Measurements from ENCODE around the gene PHAX. TPM values are rescaled to one million over a fixed set of nuclear protein-coding genes. Genes with fewer than 3 reads are reported as not detected.
"Not testable (repeated sequence)": the region's sequence is repeated elsewhere in the genome, so short reads cannot be mapped to it uniquely, and the experiment has no call there.

Gene PHAX
- total and polyA plus RNA-seq, 2 experiments from 2014 or later = 57.0 to 65.0 TPM

GRCh38 chr5:126615286-126615685 lies 14.5 kb downstream of the PHAX start:
- no peak overlapping the region for H3K4me3 ChIP-seq
- no peaks in the 10 kb centered on the region for H3K36me3 ChIP-seq (replicated peaks; ENCODE audit: insufficient read depth, low read depth)
- H3K9me3 ChIP-seq (ENCODE audit: low read depth) = no peaks in the 10 kb centered on the region
- no peaks in the 10 kb centered on the region for H3K4me1 ChIP-seq (ENCODE audit: insufficient read depth)
- H3K27me3 ChIP-seq = no peaks in the 10 kb centered on the region
- WGBS (ENCODE audit: low lambda C conversion rate, missing lambda C conversion rate) = 90% methylated on average over 4 of the region's 4 CpGs
- H3K9me2 ChIP-seq (replicated peaks; ENCODE audit: insufficient read depth) = no peaks in the 10 kb centered on the region
- no peak overlapping the region for H2AFZ ChIP-seq
- no peak for DNase-seq (ENCODE audit: low spot score)
- peaks cover 58% of the 10 kb centered on the region for H3K79me2 ChIP-seq
- TF ChIP-seq EZH2 (IDR thresholded peaks at IDR 0.05; ENCODE audit: borderline replicate concordance) (no peak), EZH2phosphoT487 (IDR thresholded peaks at IDR 0.05; ENCODE audit: low read depth, severe bottlenecking, unreplicated experiment) (no peak), CTCF (IDR thresholded peaks at IDR 0.05; ENCODE audit: poor library complexity) (no peak)
- H3K4me2 ChIP-seq = no peak overlapping the region
- no peak overlapping the region for H3K27ac ChIP-seq
- peaks cover 14% of the 10 kb centered on the region for H4K20me1 ChIP-seq (ENCODE audit: insufficient read depth, poor library complexity, severe bottlenecking)

GRCh38 chr5:126617603-126618002 lies 16.9 kb downstream of the PHAX start:
- WGBS (ENCODE audit: low lambda C conversion rate, missing lambda C conversion rate) = 98% methylated on average over 8 of the region's 8 CpGs
- H2AFZ ChIP-seq; H3K9me2 ChIP-seq (replicated peaks; ENCODE audit: insufficient read depth); H3K27ac ChIP-seq; H3K27me3 ChIP-seq; H3K9me3 ChIP-seq (ENCODE audit: low read depth); H3K4me3 ChIP-seq; H4K20me1 ChIP-seq (ENCODE audit: insufficient read depth, poor library complexity, severe bottlenecking); DNase-seq (ENCODE audit: low spot score); H3K4me2 ChIP-seq; H3K36me3 ChIP-seq (replicated peaks; ENCODE audit: insufficient read depth, low read depth); H3K4me1 ChIP-seq (ENCODE audit: insufficient read depth): not testable (repeated sequence)
- peaks cover 39% of the 10 kb centered on the region for H3K79me2 ChIP-seq

- DNase-seq (ENCODE audit: low spot score) = no peak
- H3K9me3 ChIP-seq (ENCODE audit: low read depth) = no peaks in the 10 kb centered on the region
- no peaks in the 10 kb centered on the region for H3K27me3 ChIP-seq
- H3K4me1 ChIP-seq (ENCODE audit: insufficient read depth) = no peaks in the 10 kb centered on the region
- peaks cover 20% of the 10 kb centered on the region for H3K79me2 ChIP-seq
- H3K9me2 ChIP-seq (replicated peaks; ENCODE audit: insufficient read depth) = no peaks in the 10 kb centered on the region
- TF ChIP-seq CTCF (IDR thresholded peaks at IDR 0.05; ENCODE audit: poor library complexity) (no peak), EZH2 (IDR thresholded peaks at IDR 0.05; ENCODE audit: borderline replicate concordance) (no peak)
- H3K36me3 ChIP-seq (replicated peaks; ENCODE audit: insufficient read depth, low read depth) = no peaks in the 10 kb centered on the region
- H3K27ac ChIP-seq = no peak overlapping the region
- 87% methylated on average over 2 of the region's 2 CpGs for WGBS (ENCODE audit: low lambda C conversion rate, missing lambda C conversion rate)
- H3K4me3 ChIP-seq = no peak overlapping the region
- H2AFZ ChIP-seq = no peak overlapping the region
- peaks cover 5% of the 10 kb centered on the region for H4K20me1 ChIP-seq (ENCODE audit: insufficient read depth, poor library complexity, severe bottlenecking)
- no peak overlapping the region for H3K4me2 ChIP-seq
Measured at GRCh38 chr5:126619781-126620180, 19.0 kb downstream of the PHAX start.

GRCh38 chr5:126624534-126624933 lies 23.8 kb downstream of the PHAX start:
- H3K36me3 ChIP-seq (replicated peaks; ENCODE audit: insufficient read depth, low read depth) = no peaks in the 10 kb centered on the region
- 86% methylated on average over 4 of the region's 4 CpGs for WGBS (ENCODE audit: low lambda C conversion rate, missing lambda C conversion rate)
- no peak overlapping the region for H3K27ac ChIP-seq
- H3K4me2 ChIP-seq = no peak overlapping the region
- H2AFZ ChIP-seq = no peak overlapping the region
- no peaks in the 10 kb centered on the region for H3K9me2 ChIP-seq (replicated peaks; ENCODE audit: insufficient read depth)
- TF ChIP-seq EZH2phosphoT487 (IDR thresholded peaks at IDR 0.05; ENCODE audit: low read depth, severe bottlenecking, unreplicated experiment) = no peak
- H3K79me2 ChIP-seq = peaks cover 4% of the 10 kb centered on the region
- H4K20me1 ChIP-seq (ENCODE audit: insufficient read depth, poor library complexity, severe bottlenecking) = no peaks in the 10 kb centered on the region
- H3K4me3 ChIP-seq = no peak overlapping the region
- DNase-seq (ENCODE audit: low spot score) = no peak
- no peaks in the 10 kb centered on the region for H3K27me3 ChIP-seq
- no peaks in the 10 kb centered on the region for H3K4me1 ChIP-seq (ENCODE audit: insufficient read depth)
- H3K9me3 ChIP-seq (ENCODE audit: low read depth) = no peaks in the 10 kb centered on the region

GRCh38 chr5:126628102-126628501 lies 27.4 kb downstream of the PHAX start:
- Histone ChIP-seq H3K79me2 (no peaks in the 10 kb centered on the region), H3K27me3 (no peaks in the 10 kb centered on the region), H3K36me3 (replicated peaks; ENCODE audit: insufficient read depth, low read depth) (no peaks in the 10 kb centered on the region), H3K9me2 (replicated peaks; ENCODE audit: insufficient read depth) (no peaks in the 10 kb centered on the region), H2AFZ (no peak overlapping the region), H3K9me3 (ENCODE audit: low read depth) (no peaks in the 10 kb centered on the region), H3K4me3 (no peak overlapping the region), H3K4me1 (ENCODE audit: insufficient read depth) (no peaks in the 10 kb centered on the region), H3K27ac (no peak overlapping the region), H3K4me2 (no peak overlapping the region), H4K20me1 (ENCODE audit: insufficient read depth, poor library complexity, severe bottlenecking) (no peaks in the 10 kb centered on the region)
- 95% methylated on average over 10 of the region's 11 CpGs for WGBS (ENCODE audit: low lambda C conversion rate, missing lambda C conversion rate)
- DNase-seq (ENCODE audit: low spot score) = no peak
- TF ChIP-seq EZH2phosphoT487 (IDR thresholded peaks at IDR 0.05; ENCODE audit: low read depth, severe bottlenecking, unreplicated experiment) (no peak), CTCF (IDR thresholded peaks at IDR 0.05; ENCODE audit: poor library complexity) (no peak), EZH2 (IDR thresholded peaks at IDR 0.05; ENCODE audit: borderline replicate concordance) (no peak)

Measured in hepatocyte (in vitro differentiated cells).